ENCODE measurements around the gene FAM83F.

The FAM83F gene

GRCh38 chr22:40037320-40037719 is 42.6 kb downstream of the FAM83F start:
- no peak for DNase-seq

DNA sequence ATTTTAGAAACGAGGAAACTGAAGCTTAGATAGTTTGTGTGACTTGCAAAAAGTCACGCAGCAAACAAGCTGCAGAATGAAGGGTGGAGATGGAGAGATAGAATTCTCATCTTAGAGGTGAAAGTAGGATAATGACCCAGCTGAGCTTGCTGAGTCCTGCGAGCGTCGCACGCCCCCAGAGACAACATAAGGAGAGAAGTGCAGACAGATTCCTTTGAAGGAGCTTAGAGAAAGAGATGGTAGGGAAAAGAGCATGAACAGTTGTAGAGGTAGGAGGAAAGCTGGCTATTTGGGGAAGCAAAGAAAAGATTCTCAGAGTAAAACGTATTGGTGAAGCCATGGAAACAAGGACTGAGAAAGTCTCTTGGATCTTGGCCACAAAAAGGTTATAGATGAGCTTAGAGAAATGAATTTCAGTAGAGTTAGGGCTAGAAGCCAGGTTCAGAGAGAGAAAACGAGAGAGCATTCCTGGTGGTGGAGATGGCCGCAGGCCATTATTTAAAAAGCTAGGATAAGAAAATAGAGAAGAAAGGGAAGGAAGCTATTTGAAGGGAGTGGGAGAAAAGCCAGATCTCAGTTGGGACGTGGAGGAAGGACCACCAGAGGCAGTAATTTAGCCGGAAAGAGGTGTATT is 44.8 kb downstream of the FAM83F start:
- DNase-seq, result no peak

DNA sequence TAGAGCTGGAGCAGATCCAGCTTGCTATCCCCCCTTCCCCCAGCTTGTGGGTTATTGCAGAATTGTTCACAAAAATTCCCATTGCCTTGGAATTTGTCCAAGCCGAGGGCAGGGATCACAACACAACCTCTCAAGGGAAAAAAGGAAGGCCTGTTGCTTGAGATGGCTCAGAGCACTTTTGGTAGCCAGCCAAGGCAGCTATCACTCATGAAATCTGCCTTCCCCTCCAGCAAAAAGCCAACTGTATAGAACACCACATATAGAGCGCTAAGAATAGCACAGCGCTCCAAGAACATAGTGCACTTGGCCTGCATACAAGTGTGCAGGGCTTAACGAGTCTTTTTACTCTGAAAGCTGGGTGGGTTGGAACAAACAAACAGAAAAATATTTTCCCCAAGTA is 46.2 kb downstream of the FAM83F start:
- DNase-seq, result peak; percentile 90

- no peak for DNase-seq
Observed at GRCh38 chr22:40041366-40042137, 46.8 kb downstream of the FAM83F start.

- DNase-seq, result no peak
Observed at GRCh38 chr22:40042312-40042711, 47.6 kb downstream of the FAM83F start.

DNA sequence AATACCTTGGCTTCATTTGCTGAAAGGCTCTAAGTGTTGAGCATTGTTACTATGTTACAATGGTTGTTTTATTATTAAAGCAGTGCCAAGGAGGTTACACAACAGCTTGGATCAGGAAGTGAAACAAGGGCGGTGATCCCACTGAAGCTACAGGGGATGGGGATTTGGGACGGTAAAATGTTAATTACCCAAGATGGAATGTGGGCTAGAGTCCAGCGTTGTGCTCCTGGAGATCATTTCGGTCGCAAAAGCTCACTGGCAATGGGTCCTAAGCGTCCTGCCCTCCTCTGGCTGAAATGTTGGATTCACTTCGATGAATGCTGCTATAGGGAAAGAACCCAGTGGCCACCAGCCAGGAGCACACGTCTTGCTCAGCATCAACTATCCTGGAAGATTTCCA is 48.3 kb downstream of the FAM83F start:
- DNase-seq, result no peak

- no peak for DNase-seq
Observed at GRCh38 chr22:40043793-40044101, 49.0 kb downstream of the FAM83F start.

DNA sequence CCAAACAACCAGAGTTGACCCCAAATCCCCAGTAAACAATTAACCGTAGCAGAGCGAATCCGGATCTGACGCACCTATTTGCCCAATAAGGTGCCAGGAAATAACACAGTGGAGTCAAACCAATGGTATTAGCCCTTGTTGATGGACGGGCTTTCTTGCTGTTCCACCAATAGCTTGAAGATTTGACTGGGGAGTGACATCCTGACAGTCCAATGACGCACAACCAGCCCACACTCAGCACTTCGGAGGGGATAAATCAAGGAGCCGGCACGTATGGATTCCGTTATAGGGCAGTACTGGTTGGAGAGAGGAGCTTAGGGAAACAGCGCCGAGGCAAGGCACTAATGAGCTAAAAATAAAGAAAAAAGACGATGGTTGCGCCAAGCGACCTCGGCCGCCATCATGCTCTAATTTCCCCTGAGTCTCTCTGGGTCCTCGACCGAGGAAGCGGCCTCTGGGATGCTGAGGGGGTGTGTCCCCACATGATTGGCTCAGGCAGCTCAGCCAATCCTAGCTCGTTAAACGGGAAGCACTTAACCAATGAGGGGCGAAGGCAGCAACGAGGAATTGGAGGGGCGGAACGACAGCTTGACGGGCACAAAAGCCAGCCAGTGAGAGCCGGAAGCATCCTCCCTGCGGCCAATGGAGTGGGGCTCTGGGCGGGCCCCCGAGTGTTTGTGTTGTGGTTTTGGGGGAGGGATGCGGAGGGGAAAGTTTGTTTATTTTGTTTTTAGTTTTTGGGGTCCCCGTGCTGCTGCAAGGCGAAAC is 49.5 kb downstream of the FAM83F start:
- peak; percentile 100 for DNase-seq

- DNase-seq, result peak; percentile 91
Observed at GRCh38 chr22:40044870-40045834, 50.4 kb downstream of the FAM83F start.

DNA sequence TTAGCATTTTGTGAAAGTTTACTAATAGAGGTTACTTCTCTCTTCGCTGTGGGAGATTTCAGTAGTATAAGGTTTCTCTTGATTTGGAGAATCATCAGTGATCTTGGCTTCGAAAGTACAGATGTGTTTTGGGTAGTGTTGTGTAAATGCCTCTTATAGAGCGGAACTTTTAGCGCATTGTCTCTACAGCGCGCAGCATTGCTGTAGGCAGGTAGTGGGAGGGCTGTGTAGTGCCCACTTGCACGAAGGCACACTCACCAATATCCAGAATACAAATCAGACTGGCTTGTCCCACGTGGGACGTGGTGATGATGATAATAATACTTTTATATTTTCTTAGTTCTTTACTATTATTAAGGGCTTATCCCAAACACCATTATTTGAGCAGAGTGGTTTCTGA is 51.4 kb downstream of the FAM83F start:
- no peak for DNase-seq

- no peak for DNase-seq
Observed at GRCh38 chr22:40050258-40050657, 55.5 kb downstream of the FAM83F start.

GRCh38 chr22:40051322-40051721 is 56.6 kb downstream of the FAM83F start:
- DNase-seq, result peak; percentile 87

- no peak for DNase-seq
Observed at GRCh38 chr22:40053460-40053859, 58.7 kb downstream of the FAM83F start.

DNA sequence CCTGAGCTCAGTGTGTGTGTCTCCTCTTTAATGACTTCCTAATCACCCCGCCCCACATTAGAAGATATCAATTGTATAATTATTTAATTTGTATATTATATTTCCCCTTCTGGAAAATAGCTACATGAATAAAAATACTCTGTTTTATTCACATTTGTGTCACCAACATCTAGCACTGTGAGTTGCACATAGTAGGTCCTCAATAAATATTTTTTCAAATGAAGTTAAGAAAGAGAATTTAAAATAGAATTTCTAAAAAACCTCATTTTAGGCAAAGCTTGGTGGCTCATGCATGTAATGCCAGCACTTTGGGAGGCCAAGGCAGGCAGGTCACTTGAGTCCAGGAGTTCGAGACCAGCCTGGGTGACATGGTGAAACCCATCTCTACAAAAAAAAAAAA is 59.7 kb downstream of the FAM83F start:
- no peak for DNase-seq

DNA sequence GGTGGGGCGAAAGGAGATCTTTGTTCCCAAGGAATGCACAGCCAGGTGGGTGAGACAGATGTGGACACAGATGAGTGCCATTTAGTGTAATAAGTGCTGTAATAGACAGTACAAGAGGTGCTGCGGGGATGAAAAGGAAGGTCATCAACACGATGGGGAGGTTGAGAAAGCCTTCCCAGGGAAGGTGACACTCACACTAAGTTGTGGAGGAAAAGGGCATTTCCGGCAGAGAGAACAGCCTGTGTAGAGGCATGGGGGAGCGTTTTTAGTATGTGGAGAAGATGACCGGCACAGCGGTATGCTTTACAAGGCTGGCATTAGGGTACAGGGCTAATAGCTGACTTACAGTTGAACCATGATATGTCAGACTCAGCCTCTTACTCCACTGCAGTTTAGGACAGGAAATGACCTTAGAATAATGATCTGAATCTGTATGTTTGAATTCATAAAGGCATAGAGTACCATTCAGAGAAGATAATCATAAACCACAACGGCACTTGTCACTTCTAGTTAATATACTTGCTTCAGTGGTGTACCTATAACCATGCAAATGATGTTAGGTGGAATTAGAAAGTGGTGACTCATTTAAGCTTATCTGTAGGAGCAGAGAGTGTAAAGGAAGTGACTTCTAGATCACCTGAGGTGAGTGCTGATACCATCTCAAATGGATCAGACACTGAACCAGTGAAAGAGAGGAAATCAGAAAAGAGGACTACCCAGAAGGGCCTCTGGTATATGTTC is 60.6 kb downstream of the FAM83F start:
- no peak for DNase-seq

- DNase-seq, result no peak
Observed at GRCh38 chr22:40056154-40056553, 61.4 kb downstream of the FAM83F start.

DNA sequence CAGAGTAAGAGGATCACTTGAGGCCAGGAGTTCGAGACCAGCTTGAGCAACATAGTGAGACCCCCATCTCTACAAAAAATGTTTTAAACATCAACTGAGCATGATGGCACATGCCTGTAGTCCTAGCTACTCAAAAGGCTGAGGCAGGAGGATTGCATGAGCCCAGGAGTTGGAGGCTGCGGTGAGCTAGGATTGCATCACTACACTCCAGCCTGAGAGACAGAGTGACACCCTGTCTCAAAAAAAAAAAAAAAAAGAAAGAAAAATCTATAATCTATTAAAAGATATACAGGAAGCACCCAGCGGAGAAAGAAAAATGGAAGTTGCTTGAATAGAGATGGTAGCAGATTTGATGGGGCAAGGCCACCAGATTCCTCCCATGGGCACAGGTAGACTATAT is 61.8 kb downstream of the FAM83F start:
- DNase-seq, result no peak

DNA sequence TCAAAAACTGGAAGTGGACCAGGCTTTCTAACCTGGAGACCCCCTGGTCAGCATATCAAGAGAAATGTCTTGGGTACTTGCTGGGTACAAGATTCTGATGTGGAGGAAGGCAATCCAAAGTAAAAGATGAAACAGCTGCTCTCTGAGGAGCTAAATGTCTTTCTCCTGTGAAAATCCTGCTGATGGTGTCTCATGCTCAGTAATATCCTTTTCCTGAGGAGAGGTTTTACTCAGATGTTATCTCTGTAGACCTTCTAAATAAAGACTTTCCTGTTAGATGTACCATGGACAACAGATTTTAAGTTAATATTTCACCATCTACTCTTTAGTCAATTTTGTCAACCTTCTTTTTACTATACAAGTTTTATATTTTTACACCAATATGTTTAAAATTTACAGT is 62.9 kb downstream of the FAM83F start:
- no peak for DNase-seq

DNA sequence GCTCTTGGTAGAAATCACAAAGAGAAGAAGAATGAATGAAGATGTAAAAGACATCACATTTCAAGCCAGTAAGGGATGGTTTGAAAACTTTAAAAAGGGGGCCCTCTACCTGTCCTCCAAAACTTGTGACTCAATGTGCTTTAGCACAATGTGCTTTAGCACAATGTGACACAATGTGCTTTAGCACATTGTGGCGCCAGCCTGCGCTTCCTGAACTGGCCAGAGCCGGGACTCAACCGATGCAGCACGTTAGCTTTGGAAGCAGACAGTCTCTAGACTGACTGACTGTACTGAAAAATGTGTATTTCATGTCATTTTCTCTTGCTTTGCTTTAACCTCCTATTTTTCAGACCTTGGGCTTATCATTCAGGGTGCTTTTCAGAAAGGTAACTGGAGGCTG is 63.5 kb downstream of the FAM83F start:
- DNase-seq, result no peak

- DNase-seq, result no peak
Observed at GRCh38 chr22:40065981-40066380, 71.2 kb downstream of the FAM83F start.

DNA sequence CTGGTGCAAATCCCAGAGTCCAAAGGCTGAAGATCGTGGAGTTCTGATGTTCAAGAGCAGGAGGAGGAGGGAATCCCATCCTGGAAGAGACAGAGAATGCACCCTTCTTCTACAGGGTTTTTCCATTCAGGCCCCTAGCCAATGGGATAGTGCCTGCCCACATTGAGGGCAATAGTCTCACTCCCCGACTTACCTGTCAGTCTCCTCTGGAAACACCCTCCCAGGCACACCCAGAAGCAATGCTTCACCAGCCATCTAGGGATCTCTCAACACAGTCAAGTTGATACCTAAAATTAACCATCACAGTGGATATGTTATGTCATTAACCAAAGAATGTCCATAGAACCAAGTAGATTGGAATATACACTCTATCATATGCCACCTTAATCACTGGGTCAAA is 72.9 kb downstream of the FAM83F start:
- no peak for DNase-seq

- DNase-seq, result no peak
Observed at GRCh38 chr22:40070701-40071100, 75.9 kb downstream of the FAM83F start.

Measured in NCI-H69 (cell line).